ENCODE data around the gene ABAT.

ABAT gene

DNA sequence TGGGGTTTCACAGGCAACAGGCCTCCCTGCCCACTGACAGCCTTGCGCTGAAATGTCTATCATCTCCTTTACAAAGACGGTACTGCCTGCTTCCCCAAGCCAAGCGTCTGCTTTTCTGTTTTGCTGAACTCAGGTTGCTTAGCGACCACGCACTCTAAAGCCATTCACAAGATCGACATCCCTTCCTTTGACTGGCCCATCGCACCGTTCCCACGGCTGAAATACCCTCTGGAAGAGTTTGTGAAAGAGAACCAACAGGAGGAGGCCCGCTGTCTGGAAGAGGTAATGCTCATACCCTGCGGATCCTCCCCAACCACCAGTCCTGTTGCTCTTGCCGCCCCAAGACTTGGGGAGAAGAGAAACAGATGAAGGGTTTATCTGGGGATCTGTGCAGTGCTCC lies 94.3 kb downstream of the ABAT start:
- TF ChIP-seq, protein P1, sequence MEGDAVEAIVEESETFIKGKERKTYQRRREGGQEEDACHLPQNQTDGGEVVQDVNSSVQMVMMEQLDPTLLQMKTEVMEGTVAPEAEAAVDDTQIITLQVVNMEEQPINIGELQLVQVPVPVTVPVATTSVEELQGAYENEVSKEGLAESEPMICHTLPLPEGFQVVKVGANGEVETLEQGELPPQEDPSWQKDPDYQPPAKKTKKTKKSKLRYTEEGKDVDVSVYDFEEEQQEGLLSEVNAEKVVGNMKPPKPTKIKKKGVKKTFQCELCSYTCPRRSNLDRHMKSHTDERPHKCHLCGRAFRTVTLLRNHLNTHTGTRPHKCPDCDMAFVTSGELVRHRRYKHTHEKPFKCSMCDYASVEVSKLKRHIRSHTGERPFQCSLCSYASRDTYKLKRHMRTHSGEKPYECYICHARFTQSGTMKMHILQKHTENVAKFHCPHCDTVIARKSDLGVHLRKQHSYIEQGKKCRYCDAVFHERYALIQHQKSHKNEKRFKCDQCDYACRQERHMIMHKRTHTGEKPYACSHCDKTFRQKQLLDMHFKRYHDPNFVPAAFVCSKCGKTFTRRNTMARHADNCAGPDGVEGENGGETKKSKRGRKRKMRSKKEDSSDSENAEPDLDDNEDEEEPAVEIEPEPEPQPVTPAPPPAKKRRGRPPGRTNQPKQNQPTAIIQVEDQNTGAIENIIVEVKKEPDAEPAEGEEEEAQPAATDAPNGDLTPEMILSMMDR (IDR thresholded peaks at IDR 0.05; ENCODE audit: low read depth, low read length) = no peak
- DNase-seq (ENCODE audit: extremely low read depth, low read depth) = no peak

DNA sequence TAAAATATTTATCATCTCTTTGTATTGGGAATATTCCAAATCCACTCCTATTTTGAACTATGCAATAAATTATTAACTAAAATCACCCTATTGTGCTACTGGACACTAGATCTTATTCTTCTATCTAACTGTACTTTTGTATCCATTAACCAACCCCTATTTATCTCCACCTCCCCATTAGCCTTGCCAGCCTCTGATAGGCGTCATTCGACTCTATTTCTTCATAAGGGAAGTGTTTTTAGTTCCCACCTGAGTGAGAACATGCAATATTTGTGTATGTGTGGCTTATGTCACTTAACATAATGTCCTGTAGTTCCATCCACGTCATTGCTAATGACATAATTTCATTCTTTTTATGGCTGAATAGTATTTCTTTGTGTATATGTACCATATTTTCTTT lies 99.1 kb downstream of the ABAT start:
- no peak for DNase-seq (ENCODE audit: extremely low read depth, low read depth)
- TF ChIP-seq, protein P1 (IDR thresholded peaks at IDR 0.05; ENCODE audit: low read depth, low read length) = no peak

DNA sequence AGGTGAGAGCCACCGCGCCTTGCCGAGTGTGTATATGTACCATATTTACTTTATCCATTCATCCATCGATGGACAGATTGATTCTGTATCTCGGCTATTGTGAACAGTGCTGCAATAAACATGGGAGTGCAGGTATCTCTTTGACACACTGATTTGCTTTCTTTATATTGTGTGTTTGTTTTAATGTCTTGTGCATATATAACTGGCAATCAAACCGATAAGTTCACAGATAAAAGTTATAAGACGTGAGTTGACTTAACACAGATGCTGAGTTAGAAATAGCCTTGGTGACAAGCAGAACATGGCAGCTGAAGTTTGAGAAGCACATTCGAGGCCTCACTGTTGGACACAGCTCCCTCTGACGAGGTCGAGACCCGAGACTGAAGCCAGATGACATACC lies 99.8 kb downstream of the ABAT start:
- TF ChIP-seq, protein P1 (IDR thresholded peaks at IDR 0.05; ENCODE audit: low read depth, low read length) = no peak

DNA sequence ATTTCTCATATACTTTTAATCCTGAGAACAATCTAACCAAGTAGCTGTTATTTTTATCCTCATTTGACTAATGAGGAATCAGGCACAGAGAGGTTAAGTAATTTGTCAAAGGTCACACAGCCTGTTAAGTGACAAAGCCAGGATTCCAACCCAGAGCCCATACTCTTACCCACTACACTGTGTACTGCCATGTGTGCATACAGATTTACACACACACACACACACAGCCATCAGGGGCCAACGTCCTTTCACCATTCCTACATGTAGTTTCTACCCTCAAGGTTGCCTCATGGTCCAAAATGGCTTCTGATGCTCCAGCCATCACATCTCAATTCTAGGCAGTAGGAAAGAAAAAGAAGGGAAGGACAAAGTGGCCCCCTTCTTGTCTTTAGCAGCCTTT lies 100.9 kb downstream of the ABAT start:
- no peak for DNase-seq (ENCODE audit: extremely low read depth, low read depth)
- TF ChIP-seq, protein P1 (IDR thresholded peaks at IDR 0.05; ENCODE audit: low read depth, low read length) = no peak

More for the DNA sequence above, 99.8 kb downstream of the ABAT start:
- DNase-seq (ENCODE audit: extremely low read depth, low read depth) = no peak

DNA sequence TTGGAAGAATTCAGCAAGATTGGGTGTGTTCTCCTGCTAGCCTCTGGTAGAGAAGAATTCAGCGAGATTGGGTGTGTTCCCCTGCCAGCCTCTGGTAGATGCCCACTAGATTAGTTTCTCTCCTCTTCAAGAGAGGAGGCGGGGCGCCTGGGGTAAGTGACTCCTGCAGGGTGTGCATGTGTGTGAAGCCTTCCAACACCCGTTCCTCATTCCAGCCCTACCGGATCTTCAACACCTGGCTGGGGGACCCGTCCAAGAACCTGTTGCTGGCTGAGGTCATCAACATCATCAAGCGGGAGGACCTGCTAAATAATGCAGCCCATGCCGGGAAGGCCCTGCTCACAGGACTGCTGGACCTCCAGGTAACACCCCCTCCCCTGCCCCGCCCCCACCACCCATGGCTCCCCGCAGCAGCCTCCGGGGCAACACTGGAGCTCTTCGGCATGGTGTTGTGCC lies 101.7 kb downstream of the ABAT start:
- TF ChIP-seq, protein P1 (IDR thresholded peaks at IDR 0.05; ENCODE audit: low read depth, low read length) = no peak
- DNase-seq (ENCODE audit: extremely low read depth, low read depth) = no peak

DNA sequence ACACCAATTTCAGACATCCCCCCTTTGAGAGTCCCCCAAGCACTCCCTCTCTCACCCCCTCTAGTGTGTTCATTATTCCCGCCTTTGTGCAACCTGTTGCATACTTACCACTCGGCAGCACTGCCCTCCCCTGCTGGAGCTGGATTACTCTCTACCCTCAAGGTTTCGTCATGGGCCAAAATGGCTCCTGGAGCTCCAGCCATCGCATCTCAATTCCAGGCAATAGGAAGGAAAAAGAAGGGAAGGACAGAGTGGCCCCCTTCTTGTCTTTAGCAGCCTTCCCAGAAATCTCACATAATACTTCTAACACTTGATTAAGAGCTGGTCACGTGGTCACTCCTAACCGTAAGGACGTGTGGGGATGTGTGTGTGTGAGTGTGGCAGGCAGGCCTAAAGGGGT lies 102.8 kb downstream of the ABAT start:
- TF ChIP-seq, protein P1 (IDR thresholded peaks at IDR 0.05; ENCODE audit: low read depth, low read length) = no peak
- no peak for DNase-seq (ENCODE audit: extremely low read depth, low read depth)

DNA sequence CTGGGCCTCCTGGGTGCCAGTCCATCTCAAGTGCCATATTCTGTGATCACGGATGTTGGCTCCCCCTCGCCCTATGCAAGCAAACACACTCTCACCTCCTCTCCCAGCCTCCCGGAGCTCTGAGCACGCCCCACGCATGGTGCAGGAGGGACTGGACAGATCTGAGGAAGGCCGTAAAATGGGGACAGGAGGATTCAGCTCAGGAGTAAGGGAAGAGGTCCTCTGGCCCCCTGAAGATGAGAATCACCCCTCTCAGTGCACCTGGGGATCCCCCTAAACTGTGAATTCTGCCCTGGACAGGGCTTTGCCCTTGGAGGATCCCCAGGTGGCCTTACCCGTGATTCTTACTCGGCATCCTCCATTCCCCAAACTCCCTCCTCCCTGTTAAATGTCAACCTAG lies 107.4 kb downstream of the ABAT start:
- DNase-seq (ENCODE audit: extremely low read depth, low read depth) = no peak
- TF ChIP-seq, protein P1 (IDR thresholded peaks at IDR 0.05; ENCODE audit: low read depth, low read length) = no peak
